ENCODE data around the gene LUC7L2.

LUC7L2 gene

DNA sequence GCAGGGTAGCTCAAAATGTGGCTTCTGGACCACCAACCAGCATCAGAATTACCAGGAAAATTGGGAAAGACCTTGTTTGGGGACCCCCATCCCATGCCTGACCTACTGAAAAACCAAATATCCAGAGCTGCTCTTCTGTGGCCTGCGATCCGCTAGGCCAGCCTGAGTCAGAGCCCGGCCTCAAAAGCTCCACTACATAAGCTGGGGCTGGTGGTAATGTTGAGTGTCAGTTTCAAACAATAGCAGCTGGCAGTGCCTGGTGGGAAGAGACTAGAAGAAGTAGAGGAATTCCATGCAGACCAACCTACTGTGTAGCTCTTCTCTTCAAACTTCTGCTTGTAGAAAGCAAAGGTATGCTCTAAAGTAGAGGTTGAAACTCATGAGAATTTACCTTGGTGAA is 71.8 kb downstream of the LUC7L2 start:
- DNase-seq (ENCODE audit: low read depth), result no peak
- no peak overlapping the region for H3K4me3 ChIP-seq (ENCODE audit: low read depth, low read length)
- no peak for TF ChIP-seq MYC (IDR thresholded peaks at IDR 0.05; ENCODE audit: low read depth, low read length)
- TF ChIP-seq, protein P1, sequence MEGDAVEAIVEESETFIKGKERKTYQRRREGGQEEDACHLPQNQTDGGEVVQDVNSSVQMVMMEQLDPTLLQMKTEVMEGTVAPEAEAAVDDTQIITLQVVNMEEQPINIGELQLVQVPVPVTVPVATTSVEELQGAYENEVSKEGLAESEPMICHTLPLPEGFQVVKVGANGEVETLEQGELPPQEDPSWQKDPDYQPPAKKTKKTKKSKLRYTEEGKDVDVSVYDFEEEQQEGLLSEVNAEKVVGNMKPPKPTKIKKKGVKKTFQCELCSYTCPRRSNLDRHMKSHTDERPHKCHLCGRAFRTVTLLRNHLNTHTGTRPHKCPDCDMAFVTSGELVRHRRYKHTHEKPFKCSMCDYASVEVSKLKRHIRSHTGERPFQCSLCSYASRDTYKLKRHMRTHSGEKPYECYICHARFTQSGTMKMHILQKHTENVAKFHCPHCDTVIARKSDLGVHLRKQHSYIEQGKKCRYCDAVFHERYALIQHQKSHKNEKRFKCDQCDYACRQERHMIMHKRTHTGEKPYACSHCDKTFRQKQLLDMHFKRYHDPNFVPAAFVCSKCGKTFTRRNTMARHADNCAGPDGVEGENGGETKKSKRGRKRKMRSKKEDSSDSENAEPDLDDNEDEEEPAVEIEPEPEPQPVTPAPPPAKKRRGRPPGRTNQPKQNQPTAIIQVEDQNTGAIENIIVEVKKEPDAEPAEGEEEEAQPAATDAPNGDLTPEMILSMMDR (IDR thresholded peaks at IDR 0.05; ENCODE audit: low read depth, low read length), result no peak
- TF ChIP-seq POLR2A (IDR thresholded peaks at IDR 0.05; ENCODE audit: extremely low read depth, insufficient read length), result no peak
- TF ChIP-seq MAX (IDR thresholded peaks at IDR 0.05; ENCODE audit: low read depth, low read length), result no peak

GRCh38 chr7:139436806-139437205 is 77.1 kb downstream of the LUC7L2 start:
- no peak overlapping the region for H3K4me3 ChIP-seq (ENCODE audit: low read depth, low read length)
- no peak for DNase-seq (ENCODE audit: low read depth)
- no peak for TF ChIP-seq MYC (IDR thresholded peaks at IDR 0.05; ENCODE audit: low read depth, low read length)
- TF ChIP-seq, protein P1 (IDR thresholded peaks at IDR 0.05; ENCODE audit: low read depth, low read length), result no peak

DNA sequence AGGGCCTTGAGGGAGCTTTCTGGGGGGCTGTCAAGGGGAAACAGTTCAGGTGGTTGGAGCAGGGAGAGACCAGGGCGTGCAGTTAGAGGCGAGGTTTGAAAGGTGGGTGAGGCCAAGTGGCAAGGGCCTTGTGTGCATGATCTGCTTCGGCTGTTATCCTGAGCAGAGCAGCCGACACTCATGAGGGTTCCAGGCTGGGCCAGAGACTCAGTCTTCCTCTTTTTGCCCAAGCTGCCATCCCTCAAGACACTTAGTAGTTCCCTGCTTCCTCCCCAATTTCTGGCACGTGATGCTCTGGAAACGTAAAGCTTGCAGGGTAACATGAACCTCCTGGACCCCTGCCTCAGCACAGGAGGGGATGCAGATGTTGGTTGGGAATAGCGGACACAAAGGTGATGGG is 79.7 kb downstream of the LUC7L2 start:
- no peak for DNase-seq (ENCODE audit: low read depth)
- no peak for TF ChIP-seq MYC (IDR thresholded peaks at IDR 0.05; ENCODE audit: low read depth, low read length)
- no peak for TF ChIP-seq POLR2A (IDR thresholded peaks at IDR 0.05; ENCODE audit: extremely low read depth, insufficient read length)
- no peak for TF ChIP-seq MAX (IDR thresholded peaks at IDR 0.05; ENCODE audit: low read depth, low read length)
- TF ChIP-seq, protein P1 (IDR thresholded peaks at IDR 0.05; ENCODE audit: low read depth, low read length), result no peak
- H3K4me3 ChIP-seq (ENCODE audit: low read depth, low read length), result no peak overlapping the region

GRCh38 chr7:139441961-139442360 is 82.3 kb downstream of the LUC7L2 start:
- no peak overlapping the region for H3K4me3 ChIP-seq (ENCODE audit: low read depth, low read length)
- DNase-seq (ENCODE audit: low read depth), result no peak
- TF ChIP-seq, protein P1 (IDR thresholded peaks at IDR 0.05; ENCODE audit: low read depth, low read length), result no peak
- TF ChIP-seq MYC (IDR thresholded peaks at IDR 0.05; ENCODE audit: low read depth, low read length), result no peak
- TF ChIP-seq POLR2A (IDR thresholded peaks at IDR 0.05; ENCODE audit: extremely low read depth, insufficient read length), result no peak
- no peak for TF ChIP-seq MAX (IDR thresholded peaks at IDR 0.05; ENCODE audit: low read depth, low read length)

DNA sequence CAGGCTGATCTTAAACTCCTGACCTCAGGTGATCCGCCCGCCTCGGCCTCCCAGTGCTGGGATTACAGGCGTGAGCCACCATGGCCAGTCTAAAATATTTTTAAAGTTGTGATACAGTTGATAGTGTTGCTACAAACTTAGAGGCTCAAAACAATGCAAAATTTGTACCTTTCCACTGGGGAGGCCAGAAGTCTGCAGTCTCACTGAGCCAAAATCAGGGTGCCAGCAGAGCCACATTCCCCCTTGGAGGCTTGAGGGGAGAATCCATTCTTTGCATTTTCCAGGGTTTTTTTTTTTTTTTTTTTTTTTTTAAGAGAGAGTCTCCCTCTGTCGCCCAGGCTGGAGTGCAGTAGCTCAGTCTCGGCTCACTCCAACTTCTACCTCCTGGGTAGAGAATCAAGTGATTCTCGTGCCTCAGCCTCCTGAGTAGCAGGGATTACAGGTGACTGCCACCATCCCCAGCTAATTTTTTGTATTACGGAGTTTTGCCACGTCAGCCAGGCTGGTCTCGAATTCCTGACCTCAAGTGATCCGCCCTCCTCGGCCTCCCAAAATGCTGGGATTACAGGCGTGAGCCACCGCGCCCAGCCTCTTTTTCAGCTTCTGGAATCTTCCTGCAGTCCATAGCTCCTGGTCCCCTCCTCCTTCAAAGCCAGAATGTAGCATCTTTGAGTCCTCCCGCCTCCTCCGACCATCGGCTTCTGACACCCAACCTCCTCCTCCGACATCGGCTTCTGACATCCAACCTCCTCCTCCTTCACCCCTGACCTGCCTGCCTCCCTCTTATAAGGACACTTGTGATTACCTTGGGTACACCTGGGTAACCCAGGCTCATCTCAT is 86.6 kb downstream of the LUC7L2 start:
- no peak overlapping the region for H3K4me3 ChIP-seq (ENCODE audit: low read depth, low read length)
- DNase-seq (ENCODE audit: low read depth), result no peak
- TF ChIP-seq POLR2A (IDR thresholded peaks at IDR 0.05; ENCODE audit: extremely low read depth, insufficient read length), result no peak
- no peak for TF ChIP-seq MYC (IDR thresholded peaks at IDR 0.05; ENCODE audit: low read depth, low read length)
- TF ChIP-seq MAX (IDR thresholded peaks at IDR 0.05; ENCODE audit: low read depth, low read length), result no peak
- TF ChIP-seq, protein P1 (IDR thresholded peaks at IDR 0.05; ENCODE audit: low read depth, low read length), result no peak
